GM19351 (cell line): ENCODE results near the gene FUCA2.
"Not testable (repeated sequence)": the region's sequence is repeated elsewhere in the genome, so short reads cannot be mapped to it uniquely, and the experiment has no call there.

ENCODE experiments used
- ATAC-seq: cut with Tn5 transposase; IDR thresholded peaks from one replicate; pipeline ENCODE4 v1.9.1; 2021; ENCODE audit warnings: mild to moderate bottlenecking, moderate library complexity; ENCODE audit not compliant: unreplicated experiment

Gene FUCA2

DNA sequence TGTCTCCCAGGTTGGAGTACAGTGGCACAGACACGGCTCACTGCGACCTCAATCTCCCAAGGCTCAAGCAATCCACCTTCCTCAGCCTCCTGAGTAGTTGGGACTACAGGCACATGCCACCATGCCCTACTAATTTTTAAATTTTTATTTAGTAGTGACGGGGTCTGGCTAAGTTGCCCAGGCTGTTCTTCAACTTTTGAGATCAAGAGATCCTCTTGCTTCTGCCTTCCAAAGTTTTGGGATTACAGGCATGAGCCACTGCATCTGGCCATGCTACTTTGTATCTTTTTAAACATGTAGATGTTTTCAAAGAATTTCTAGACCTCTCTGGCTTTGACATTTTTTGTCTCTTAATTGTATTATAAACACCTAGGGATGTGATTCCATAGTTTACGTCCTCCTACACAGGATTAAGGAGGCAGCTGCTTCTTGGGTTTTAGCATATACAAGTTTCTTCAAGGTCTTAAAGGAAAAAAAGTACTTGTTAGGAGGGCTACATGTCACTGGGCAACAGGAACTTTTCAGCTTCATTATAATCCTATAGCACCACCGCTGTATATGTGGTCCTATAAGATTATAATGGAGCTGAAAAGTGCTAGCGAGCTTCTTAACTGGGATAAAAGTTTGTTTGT lies 62.3 kb downstream of the FUCA2 start:
- ATAC-seq: no peak

DNA sequence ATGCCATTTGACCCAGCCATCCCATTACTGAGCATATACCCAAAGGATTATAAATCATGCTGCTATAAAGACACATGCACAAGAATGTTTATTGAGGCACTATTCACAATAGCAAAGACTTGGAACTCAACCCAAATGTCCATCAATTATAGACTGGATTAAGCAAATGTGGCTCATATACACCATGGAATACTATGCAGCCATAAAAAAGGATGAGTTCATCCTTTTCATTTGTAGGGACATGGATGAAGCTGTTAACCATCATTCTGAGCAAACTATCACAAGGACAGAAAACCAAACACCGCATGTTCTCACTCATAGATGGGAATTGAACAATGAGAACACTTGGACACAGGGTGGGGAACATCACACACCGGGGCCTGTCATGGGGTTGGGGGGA lies 63.7 kb downstream of the FUCA2 start:
- not testable (repeated sequence) for ATAC-seq
